ENCODE results near the gene SLC9A6.

Gene SLC9A6

DNA sequence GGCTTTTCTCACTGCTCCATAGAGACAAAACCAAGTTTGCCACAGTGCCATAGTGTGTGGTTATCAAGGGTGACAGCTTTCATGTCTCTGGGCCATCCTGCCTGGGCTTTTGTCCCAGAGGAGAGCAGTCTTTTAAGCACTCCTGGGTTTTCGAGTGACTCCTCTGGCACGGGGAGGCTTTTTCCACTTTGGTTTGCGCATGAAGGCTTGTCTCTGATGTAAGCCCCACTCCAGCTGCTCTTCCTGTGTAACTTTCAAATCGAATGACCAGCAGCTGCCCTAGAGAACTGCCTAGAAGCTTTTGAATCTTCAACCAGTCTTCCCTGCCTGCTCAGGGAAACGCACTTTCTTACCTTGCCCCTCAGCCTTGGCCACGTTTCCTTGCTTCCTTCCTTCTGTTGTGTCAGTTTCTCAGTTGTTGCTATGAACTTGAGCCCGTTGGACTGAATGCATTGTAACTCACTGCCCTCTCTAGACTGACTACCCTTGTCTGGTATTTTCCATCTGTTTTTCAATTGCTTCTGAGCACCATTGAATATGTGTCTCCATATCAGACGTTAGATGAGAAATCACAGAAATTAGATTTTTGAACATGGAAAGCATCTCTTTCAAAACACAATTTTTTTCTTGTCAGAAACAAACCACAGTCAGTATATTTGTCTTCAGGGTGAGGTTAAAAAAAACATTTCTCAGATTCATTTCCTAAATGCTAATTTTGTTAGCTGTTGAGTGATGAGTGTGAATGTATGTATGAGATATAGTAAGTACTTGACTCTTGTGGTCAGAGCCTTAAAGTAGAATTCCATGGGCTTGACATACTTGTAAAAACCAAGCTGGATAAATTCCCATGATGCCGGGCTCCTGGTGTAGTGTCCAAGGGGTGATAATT, 45.3 kb downstream of the SLC9A6 start:
- DNase-seq, result peak in 4 of 14 donors; percentile 0 to 9 (median 4)

DNA sequence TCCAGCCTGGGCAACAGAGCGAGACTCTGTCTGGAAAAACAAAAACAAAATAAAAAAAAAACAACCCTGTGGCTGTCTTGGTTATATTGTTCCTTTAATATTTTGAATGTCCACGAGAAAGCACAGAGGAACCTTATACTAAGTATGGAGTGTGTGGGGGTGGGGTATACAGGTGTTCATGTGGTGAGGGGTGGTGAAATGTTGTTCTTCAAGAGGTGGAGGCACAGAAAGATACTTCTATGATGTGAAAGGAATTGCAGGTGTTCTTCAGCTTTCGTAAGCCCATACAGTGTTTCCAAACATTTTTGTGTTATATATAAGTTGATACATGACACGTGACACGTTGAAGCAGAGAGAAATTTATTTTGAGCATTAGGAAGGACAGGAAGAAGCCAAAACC, 46.4 kb downstream of the SLC9A6 start:
- DNase-seq, result no peak

DNA sequence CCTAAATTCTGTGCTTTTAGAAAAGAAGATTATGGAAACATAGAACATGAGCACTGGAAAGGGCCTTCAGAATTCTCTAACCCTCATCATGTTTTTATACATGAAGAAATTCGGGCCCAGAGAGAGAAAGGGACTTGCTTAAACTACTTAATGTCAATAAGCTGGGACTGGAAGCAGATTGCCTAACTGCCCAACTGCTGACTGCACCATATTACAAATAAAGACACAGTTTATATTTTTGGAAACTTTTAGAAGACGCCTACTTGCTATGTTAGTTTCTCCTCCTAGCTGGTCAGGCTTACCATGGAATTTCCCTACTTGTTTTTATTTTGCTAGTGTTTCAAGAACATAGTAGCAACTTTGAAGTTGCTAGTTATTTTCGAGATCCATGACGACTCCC, 47.1 kb downstream of the SLC9A6 start:
- DNase-seq, result no peak

DNA sequence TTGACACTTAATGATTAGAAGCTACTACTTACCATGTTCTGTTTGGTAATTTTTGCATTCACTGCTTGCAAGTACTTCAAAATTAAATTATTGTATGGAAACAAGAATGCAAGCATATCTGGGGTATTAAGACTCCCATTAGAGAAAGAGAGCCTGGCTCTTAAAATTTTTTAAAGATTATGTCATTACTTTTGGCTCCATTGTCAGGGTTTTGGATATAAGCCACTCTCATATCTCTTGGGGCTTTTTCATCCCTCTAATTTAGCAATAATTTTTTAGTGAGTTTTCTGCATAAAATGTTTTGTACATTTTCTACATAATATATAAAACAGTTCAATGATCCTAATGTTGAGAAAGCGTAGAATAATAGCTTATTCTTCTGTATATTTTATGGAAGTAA, 49.4 kb downstream of the SLC9A6 start:
- no peak for DNase-seq

DNA sequence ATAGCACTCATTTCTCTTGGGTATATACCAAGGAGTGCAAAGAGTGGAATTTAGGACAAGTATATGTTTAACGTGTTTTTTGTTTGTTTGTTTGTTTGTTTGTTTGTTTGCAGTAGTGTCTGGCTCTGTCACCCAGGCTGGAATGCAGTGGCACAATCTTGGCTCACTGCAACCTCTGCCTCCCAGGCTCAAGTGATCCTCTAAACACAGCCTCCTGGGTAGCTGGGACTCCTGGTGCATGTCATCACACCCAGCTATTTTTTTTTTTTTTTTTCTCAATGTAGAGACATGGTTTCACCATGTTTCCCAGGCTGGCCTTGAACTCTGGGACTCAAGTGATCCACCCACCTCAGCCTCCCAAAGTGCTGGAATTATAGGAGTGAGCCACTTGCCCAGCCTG, 50.4 kb downstream of the SLC9A6 start:
- DNase-seq, result no peak

GRCh38 chrX:136039485-136039884, 54.2 kb downstream of the SLC9A6 start:
- no peak for DNase-seq

GRCh38 chrX:136039968-136040367, 54.7 kb downstream of the SLC9A6 start:
- no peak for DNase-seq

GRCh38 chrX:136041254-136041812, 56.1 kb downstream of the SLC9A6 start:
- DNase-seq, result no peak

DNA sequence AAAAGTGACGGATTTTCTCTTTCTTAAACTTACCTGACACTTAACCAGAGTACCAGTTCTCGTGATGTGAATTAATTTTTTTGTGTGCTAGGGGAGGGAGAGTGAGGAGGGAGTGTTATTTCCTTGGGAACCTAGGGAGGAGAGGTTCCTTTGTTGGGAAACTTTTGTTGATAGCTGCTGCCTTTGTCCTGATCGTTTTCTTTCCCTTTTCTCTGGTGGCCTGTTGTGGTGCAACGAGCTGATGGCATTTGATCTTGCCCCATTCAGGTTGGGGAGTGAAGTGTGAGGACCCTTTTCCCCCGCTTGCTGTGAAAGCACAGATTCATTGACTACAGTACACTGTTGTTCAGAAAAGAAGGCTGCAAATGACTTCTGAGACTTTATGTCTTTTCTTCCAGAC, 59.8 kb downstream of the SLC9A6 start:
- no peak for DNase-seq

- no peak for DNase-seq
Observed at GRCh38 chrX:136046295-136047015, 61.2 kb downstream of the SLC9A6 start.

GRCh38 chrX:136047016-136047642, 61.9 kb downstream of the SLC9A6 start:
- DNase-seq, result no peak

GRCh38 chrX:136047969-136048368, 62.7 kb downstream of the SLC9A6 start:
- DNase-seq, result no peak

DNA sequence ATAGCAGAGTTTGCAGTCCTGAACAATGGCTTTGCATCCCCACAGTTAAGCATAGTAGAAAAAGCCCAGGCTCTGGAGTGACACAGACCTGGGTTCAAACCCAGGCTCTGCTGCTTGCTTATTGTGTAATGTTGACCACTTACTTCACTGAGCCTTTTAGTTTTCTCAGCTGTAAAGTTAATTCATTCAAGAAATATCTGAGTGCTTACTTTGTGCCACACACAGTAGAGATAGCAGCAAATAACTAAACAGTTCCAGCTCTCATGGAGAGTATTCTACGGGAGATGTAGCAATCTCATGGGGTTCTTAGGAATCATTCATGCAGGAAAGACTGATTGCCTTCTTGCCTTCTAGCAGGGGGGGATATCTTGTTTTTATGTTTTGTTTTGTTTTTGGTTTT, 63.2 kb downstream of the SLC9A6 start:
- DNase-seq, result no peak

- no peak for DNase-seq
Observed at GRCh38 chrX:136049608-136050007, 64.4 kb downstream of the SLC9A6 start.

DNA sequence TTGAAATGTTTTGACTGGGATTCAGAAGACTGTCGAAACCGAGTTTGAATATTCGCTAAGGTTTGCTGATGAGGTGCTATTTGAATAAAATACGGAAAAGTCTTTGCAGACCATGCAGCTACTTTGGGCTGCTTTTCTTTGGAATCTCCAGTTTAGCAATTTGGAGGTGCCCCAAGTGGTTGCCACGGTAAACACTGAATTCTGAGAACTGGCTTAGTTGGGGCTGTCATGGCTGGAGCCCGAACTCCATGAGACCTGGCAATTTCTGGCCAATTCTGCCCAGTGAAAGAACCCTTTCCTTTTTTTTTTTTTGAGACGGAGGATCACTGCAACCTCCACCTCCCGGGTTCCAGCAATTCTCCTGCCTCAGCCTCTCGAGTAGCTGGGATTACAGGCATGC, 65.6 kb downstream of the SLC9A6 start:
- DNase-seq, result peak in 1 of 14 donors; percentile 7

- DNase-seq, result no peak
Observed at GRCh38 chrX:136051611-136052010, 66.4 kb downstream of the SLC9A6 start.

DNA sequence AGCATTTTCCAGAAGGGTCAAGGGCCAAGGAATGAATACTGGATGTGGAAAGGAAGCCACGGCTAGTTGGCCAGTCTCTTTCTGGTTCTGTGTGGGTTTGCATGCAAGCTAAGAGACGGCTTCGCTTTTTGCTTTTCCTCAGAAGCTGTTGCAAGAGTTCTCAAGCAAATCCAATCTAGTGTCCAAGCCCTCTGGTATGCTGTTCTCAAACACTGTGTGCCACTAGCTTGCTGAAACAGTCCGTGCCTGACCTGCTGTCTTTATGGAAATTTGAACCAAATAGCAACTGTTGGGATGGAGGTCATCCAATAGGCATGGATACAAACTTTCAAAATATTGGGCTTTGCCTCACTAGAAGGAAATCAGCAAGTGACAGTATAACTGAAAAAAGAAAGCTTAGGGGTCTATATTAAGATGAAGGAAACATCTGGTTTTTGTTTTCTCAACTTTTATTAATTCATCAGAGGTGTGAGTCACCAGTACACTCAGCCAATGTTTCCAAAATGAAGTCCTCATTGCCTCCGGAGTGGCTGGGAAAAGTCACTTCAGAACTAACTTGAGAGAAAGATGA, 70.5 kb downstream of the SLC9A6 start:
- DNase-seq, result no peak

DNA sequence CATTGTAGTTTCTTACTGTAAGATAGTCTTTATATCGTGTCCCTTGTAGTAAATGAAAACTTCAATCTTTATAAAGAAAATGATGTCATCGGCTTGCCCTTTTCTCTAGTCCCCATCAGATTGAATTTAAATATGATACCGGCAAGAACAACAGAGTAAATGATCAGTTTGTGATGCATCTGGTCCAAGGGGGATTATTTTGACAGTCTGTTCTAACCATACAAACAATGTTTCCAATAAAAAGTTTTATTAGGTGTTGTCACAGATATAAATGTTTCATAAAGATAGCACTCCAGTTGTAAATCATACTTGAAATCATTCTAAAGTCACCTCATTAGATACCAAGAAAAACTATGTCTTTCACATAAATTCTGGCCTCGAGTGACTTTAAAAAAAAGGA, 72.3 kb downstream of the SLC9A6 start:
- DNase-seq, result no peak

DNA sequence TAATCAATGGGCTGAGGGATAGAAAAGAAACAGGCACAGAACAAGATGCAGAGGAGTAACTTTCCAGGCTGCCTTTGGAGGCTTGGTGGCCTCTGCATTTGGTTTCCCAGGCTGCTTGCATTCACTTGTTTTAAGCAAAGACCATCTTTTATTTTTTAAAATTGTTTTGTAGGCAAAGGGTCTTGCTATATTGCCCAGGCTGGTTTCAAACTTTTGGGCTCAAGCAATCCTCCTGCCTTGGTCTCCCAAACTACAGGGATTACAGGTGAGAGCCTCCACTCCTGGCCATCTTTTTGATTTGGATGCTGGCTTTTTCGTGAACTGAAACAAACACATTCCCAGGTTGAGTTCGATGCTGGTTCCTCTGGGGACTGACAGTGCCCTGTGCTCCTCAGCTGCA, 74.1 kb downstream of the SLC9A6 start:
- DNase-seq, result no peak

GRCh38 chrX:136061286-136061685, 76.1 kb downstream of the SLC9A6 start:
- DNase-seq, result no peak

GRCh38 chrX:136061696-136062095, 76.5 kb downstream of the SLC9A6 start:
- DNase-seq, result no peak

- no peak for DNase-seq
Observed at GRCh38 chrX:136063340-136064079, 78.3 kb downstream of the SLC9A6 start.
